Measurements from ENCODE around the gene CAMTA1. TPM values are rescaled to one million over a fixed set of nuclear protein-coding genes. Genes with fewer than 3 reads are reported as not detected.

The CAMTA1 gene
- total RNA-seq, 1 donor from 2014 or later: 115 TPM

GRCh38 chr1:6857831-6858230 lies 72.6 kb downstream of the CAMTA1 start:
- no peak for DNase-seq

- no peak for DNase-seq
These were observed 73.3 kb downstream of the CAMTA1 start for GRCh38 chr1:6858596-6858995.

DNA sequence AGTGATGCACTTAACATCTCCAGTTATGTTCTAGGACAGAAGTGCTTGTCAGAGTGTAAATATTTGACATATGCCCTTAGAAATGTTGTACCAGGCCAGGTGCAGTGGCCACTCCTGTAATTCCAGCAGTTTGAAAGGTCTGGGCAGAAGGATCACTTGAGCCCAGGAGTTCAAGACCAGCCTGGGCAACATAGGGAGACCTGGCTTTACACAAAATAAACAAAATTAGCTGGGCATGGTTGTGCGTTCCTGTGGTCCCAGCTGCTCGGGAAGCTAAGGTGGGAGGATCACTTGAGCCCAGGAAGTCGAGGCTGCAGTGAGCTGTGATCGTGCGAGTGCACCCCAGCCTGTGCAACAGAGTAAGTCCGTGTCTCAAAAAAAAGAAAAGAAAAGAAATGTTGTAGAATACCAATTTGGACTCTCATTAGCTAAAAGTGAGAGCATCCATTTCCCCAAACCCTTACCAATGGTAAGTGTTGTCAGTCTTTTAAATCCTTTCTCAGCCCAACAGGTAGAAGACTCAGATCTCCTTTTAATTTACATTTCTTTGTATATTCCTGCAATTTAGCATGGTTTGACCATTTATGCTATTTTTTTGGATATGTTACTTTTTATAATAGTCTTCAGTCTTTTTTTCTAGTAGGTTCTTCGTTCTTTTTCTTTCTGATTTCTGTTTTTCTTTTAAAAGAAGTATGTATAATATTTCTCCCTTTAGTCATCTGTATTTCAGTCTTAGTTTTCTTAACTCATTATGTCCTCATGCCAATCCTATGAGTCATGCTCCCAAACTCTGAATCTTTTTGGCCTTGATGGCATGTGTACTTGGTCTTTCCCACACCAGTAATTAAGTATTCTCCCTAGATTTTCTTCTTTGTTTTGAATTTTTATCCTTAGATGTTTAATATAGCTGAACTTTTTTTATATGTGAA lies 74.4 kb downstream of the CAMTA1 start:
- no peak for DNase-seq

GRCh38 chr1:6860401-6860800 lies 75.1 kb downstream of the CAMTA1 start:
- DNase-seq: no peak

GRCh38 chr1:6861075-6861724 lies 75.9 kb downstream of the CAMTA1 start:
- DNase-seq: no peak

GRCh38 chr1:6862906-6863305 lies 77.7 kb downstream of the CAMTA1 start:
- no peak for DNase-seq

DNA sequence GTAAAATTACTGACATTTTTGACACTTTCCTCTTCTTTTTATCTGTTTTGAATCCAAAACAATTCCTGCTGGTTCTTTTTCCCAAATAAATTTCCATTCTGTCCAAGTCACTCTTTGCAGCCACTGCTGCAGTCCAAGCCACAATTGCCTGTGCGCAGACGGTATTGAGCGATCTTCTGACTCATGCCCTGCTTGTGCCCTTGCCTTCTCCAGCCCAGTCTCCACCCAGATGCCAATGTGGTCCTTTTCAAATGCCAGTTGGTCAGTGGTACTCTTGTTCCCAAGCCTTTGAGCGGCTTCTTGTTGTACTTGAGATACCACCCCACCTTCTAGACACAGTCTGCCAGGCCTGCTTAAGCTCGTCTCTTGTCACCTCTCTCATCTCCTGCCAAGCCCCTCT lies 78.9 kb downstream of the CAMTA1 start:
- no peak for DNase-seq

- no peak for DNase-seq
These were observed 81.6 kb downstream of the CAMTA1 start for GRCh38 chr1:6866825-6867224.

DNA sequence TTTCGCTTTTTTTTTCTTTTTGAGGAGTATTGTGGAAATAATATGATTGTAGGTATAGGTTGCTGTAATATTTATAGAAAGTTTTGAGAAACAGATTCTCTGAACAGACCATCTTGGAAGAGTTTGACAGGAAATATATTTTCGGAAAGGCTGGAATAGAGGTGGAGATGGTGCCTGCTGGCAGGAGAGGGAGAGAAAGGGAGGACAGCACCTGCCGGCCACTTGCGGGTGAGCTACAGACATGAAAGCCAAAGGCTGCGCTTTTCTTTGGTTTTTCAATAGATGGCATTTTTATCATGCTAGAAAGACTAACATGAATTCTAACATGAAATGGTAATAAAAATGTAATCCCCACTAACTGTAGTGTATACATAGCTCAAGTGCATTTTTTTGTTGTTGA lies 82.1 kb downstream of the CAMTA1 start:
- no peak for DNase-seq

- DNase-seq: no peak
These were observed 82.7 kb downstream of the CAMTA1 start for GRCh38 chr1:6867729-6868659.

- DNase-seq: no peak
These were observed 83.6 kb downstream of the CAMTA1 start for GRCh38 chr1:6868660-6869380.

- DNase-seq: no peak
These were observed 84.3 kb downstream of the CAMTA1 start for GRCh38 chr1:6869545-6869944.

- no peak for DNase-seq
These were observed 84.8 kb downstream of the CAMTA1 start for GRCh38 chr1:6870086-6870485.

- no peak for DNase-seq
These were observed 85.3 kb downstream of the CAMTA1 start for GRCh38 chr1:6870571-6870970.

GRCh38 chr1:6871300-6871972 lies 86.2 kb downstream of the CAMTA1 start:
- DNase-seq: no peak

- DNase-seq: no peak
These were observed 87.5 kb downstream of the CAMTA1 start for GRCh38 chr1:6872573-6873261.

GRCh38 chr1:6873298-6874015 lies 88.2 kb downstream of the CAMTA1 start:
- DNase-seq: no peak

DNA sequence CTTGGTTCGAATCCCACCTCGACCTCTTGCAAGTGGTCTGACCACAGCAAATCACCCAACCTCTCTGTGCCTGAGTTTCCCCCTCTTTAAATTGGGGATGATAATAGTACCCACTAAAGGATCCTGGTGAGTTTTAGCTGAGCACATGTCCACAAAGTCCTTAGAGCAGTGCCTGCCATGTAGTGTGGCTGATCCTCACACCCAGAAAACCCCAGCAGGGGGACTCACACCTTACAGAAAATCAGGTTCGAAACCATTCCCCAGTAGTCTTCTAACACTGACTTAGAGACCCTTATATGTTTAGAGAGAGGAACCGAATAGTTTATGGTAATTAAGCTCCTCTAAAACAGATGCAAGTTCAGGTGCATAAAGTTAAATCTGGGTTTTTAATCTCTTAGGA lies 89.0 kb downstream of the CAMTA1 start:
- DNase-seq: no peak

DNA sequence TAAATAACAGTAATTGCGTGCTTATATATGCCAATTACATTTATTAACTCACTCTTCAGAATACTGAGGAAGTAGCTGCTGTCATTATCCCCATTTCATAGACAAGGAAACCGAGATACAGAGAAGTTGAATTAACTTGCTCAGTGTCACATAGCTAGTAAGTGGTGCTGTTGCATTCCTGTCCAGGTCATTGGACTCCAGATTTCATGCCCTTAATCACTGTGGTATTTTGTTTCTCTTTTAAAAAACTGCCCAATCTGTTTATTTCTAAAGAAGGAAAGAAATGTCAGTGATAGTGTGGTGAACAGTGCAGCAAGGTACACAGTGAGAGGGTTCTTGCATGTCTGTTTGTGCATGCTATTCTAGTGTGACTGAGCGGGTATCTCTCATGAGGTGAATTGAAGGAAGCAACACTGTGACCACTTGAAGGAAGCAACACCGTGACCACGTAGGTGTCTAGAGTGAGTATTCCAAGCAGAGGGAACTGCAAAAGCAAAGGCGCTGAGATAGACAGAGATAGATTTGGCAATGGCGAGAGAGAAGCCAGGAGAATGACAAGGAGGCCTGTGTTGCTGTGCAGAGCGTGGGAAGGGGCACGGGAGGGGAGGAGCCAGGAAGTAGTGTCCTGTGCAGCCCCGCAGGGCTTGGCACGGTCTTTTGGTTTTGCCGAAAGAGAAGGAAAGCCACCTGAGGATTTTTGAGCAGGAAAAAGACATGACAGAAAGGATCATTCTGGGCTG lies 95.9 kb downstream of the CAMTA1 start:
- no peak for DNase-seq

Measured in occipital lobe (tissue), 2 donors.